NCI-H345 treated with DMSO at 0.1 percent for 48 hours (cell line): ENCODE measurements around the gene ACE.
A peak's percentile ranks its signal among the peaks of the same experiment; 100 is the strongest.

Experiments
- DNase-seq: peaks from one replicate; lab custom pipeline; 2025; ENCODE audit not compliant: unreplicated experiment; lab: John Stamatoyannopoulos, UW

Gene ACE

DNA sequence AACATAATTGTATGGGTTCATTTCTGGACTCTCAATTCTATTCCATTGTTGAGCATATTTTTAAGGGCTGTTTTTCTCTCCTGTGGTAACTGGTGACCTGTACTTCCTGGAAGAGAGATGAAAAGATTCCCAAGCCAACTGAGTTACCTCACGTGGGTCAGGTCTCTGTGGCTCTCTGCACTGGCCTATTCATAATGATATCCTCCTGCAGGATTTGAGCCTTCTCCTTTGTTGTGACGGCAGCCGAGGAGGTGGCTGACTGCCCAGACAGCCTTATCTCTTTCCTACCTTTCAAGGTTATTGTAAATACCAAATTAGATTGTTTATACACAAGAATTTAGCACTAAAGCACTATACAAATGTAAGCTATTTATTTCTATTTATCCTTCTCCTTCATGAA, 2.7 kb upstream of the ACE start:
- no peak for DNase-seq

DNA sequence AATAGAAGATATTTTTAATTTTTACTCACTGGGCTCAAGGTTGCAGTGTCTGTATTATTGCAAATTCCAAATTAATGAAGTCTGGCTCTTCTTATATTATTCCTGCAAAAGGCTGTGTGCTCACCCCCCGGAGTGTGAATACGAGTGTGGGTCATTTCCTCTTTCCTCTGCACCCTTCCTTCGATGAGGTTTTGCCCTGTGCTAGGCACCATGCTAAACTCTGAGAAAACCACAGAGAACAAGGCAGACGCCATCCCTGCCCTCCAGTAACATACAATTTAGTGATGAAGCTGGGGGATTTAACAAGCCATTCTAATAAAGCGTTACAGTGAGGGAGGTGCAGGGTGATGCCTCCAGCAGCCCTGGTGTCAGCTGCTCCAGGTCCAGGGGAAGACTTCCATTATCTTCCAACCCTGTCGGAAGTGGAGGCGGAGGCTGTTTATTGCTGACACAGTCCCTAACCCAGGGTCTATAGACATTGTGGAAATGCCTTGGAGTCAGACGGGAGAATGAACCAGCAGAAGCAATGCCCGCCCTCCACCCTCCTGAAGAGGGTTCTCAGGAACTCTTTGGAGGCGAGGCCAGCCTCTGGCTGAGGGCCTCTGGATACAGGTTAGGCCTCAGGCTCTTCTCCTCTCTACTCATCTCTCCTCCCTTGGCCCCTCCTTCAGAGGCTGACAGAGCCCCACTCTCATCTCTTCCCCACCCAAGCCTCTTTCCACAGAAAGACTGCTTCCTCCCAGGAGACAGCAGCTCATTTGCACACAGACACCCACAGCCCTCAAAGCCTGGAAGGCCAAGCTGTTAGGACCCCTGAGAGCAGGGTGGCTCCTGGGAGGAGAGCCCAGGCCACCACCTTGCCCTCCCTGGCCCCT, 2.0 kb upstream of the ACE start:
- DNase-seq, result no peak

DNA sequence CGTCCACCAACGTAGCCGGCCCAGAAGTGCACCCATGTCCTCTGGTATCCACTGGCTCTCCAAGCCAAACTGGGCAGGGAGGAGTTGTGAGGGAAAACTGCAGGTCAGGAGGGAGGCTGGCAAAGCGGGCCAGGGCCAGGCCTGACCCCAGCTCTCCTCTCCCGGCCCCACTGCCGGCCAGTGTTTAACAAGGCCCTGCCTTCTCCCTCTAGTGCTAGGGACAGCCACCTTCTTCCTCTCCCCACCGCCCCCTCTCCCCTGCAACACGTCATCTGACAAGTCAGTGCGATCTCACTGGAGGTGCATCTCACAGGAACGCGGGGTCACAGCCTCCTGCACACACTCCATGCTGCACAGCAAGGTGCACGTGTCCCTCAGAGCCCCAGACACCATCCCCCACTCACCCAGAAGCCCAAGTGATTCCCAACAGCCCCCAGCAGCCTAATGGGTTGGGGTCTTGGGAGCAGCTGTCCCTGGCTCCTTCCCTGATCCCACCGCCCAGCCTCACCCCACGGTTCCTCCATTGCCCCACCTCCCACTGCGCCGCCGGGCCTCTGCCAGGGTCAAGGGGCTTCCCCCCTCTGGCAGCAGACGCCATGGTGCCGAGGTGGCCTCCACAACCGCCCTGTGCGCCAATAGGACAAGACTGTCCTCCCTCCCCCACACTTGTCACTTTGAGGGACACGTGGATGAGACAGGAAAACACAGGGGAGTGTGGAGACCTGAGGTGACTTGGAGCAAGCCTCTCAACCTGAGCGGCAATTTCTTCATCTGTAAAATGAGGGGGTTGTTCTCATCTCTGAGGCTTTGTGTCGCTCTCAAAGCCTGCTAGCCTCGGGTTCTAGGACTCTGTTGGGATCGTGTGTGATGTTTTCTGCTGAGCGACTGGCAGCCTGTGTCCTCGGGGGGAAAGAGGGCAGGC, 1.1 kb upstream of the ACE start:
- no peak for DNase-seq

DNA sequence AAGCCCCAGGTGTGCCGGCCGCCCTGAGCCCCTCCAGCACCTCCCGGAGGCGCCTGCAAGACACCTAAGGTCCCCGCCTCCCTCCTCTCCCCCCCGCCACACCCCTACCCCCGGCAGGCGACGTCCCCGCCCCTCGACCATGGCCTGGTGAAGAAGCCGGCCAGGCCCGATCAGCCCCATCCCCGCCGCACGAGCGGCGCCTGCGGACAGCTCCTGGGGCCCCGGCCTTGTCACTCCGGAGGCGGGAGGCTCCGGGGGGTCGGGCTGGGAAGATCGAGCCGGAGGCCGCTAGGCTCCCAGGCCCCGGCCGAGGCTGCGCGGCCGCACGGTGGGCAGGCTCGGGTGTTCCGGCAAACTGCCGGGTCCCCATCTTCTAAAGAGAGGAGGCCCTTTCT, 405 bp upstream of the ACE start:
- peak; percentile 21 for DNase-seq

DNA sequence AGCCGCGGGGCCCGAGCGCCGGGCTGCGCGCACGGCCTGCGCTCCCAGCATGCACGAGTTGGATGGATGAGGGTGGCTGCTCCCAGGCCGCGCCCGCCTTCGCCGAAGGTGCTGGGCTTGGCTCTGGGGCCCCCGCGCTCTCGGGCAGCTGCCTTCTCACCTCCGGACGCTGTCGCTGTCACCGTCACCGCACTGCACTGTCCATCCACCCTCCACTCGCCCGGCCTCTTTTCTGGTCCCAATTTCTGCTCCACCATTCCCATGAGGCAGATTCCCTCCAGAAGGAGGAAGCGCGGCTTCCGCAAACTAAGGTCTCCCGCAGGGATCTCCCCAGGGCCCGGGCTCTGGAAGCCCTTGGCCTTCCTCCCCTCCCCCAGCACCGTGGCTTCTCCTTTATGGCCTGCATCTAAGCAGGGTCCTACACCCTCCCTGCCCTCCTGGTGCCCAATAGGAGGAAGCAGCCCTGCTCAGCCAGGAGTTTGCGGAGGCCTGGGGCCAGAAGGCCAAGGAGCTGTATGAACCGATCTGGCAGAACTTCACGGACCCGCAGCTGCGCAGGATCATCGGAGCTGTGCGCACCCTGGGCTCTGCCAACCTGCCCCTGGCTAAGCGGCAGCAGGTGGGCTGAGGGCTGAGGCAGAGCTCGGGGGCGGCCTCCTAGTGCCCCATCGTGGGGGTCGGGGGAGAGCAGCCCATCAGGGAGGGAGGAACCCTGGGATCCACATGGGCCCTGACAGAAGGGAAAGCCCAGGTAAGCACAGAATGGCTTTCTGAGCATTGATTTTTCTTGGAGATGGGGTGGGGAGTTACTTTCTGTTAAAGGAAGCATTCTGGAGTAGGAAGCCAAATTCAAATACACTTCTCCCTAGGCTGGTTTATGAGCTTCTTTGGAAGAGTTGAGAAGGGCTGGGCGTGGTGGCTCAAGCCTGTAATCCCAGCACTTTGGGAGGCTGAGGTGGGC, 899 bp downstream of the ACE start:
- DNase-seq, result peak; percentile 63

DNA sequence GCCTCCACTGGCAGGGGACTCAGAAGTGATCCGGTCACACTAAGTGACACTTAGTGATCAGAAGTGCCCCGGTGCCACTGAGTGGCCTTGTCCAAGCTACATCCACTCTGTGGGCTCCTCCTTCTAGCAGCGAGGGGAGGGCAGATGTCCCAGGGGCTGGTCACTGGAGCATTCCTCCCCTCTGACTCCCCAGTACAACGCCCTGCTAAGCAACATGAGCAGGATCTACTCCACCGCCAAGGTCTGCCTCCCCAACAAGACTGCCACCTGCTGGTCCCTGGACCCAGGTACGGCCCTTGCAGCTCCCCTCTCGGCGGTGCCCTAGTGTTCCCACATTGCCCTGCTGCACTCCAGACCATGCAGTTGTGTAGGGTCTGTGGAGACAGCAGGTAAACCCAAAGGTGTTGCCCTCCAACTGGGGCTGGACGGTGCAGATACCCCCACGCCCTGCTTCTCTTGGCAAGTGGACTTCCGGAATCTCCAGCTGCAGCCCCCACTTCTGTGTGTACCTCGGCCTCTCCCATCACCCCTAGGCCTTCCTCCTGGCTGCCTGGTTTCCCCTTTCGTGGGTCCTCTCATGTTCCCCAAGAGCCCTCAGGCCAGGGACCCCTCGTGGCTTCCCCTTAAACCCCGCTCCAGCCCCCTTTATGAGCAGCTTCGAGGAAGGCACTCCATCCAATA, 2.1 kb downstream of the ACE start:
- DNase-seq, result no peak

DNA sequence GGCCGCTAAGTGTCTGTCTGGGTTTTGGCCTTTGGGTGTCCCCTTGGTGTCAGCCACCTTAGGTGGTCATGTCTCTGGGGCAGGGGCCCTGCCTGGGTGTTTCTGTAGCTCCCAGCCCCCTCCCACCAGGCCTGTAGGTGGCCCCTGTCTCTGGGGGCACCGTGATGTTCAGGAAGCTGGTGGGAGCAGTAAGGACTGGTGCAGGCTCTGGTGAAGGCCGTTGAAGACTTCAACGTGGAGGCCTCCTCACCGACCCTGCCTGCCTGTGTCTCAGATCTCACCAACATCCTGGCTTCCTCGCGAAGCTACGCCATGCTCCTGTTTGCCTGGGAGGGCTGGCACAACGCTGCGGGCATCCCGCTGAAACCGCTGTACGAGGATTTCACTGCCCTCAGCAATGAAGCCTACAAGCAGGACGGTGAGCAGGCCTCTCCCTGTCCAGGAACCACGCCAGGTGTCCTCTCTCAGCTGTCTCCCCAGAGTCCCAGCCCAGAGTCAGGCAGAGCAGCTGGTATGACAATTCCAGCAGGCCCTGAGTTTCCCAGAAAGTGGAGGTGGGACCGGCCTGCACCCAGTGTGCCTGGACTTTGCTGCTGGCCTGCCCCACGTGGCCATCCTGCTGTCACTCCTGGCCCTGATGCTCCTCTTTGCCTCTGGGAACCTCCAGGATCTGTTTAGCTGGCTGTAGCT, 2.8 kb downstream of the ACE start:
- no peak for DNase-seq

DNA sequence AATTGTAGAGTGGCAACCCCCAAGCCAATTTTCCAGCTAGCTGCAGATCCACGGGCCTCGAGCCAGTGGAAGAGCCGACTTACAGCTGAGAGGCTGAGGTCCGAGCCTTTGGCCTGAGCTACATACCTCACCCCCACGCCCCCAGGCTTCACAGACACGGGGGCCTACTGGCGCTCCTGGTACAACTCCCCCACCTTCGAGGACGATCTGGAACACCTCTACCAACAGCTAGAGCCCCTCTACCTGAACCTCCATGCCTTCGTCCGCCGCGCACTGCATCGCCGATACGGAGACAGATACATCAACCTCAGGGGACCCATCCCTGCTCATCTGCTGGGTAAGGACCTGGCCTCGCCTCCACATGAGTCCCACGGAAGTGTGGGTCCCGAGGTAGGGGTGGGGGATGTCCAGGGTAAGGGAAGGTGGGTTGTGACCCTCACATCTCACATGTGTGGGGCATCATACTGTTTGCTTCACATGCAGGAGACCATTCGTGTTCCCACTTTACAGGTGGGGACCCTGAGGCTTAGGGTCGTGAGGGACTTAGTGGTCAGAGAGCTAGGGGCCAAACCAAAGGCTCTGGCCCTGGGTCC, 3.4 kb downstream of the ACE start:
- no peak for DNase-seq

DNA sequence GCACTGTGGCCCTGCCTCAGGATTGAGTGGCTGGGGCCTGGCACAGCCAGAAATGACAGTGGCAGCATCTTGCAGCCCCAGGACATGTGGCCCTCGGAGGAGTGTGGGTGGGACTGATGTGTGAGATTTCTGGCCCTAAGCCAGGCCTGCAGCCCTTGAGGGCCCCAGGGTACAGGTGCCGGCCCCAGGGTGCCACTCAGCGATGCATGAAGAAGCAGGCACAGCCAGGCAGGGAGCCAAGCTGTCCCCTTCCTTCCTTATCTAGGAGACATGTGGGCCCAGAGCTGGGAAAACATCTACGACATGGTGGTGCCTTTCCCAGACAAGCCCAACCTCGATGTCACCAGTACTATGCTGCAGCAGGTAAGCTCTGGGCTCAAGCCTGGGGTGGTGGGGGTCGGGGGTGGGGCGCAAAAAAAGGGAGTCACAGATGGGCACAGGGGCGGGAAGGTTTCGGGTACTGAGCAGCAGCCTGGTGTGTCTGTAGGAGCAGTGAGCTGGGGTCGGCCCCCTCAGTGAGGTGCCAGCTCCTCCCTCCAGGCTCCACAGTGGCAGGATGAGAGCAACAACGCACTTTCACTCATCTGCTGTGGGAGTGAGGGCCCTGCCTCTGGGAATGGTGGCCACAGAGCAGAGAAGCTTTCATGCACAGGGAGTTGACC, 4.1 kb downstream of the ACE start:
- peak; percentile 99 for DNase-seq

DNA sequence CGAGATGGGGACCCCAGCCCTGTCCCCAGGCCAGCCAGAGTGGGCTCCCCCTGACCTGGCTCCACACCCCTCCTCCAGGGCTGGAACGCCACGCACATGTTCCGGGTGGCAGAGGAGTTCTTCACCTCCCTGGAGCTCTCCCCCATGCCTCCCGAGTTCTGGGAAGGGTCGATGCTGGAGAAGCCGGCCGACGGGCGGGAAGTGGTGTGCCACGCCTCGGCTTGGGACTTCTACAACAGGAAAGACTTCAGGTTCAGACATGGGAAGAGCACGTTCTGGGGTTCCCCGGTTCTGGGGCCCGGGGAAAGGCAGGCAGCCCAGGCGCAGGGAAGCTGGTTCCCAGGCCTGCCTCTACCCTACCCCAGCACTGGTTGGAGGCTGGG, 4.6 kb downstream of the ACE start:
- DNase-seq, result no peak

DNA sequence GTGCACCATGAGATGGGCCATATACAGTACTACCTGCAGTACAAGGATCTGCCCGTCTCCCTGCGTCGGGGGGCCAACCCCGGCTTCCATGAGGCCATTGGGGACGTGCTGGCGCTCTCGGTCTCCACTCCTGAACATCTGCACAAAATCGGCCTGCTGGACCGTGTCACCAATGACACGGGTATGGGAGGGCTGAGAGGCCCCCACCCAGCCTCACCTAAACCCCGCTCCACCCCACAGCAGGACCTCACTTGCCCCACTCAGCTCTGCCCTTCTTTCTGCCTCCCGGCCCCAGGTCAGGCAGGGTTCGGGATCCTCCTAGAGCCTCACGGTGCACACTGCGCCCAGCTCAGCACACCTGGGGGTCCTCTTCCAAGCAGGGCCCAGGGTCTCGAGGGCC, 5.6 kb downstream of the ACE start:
- DNase-seq, result no peak

DNA sequence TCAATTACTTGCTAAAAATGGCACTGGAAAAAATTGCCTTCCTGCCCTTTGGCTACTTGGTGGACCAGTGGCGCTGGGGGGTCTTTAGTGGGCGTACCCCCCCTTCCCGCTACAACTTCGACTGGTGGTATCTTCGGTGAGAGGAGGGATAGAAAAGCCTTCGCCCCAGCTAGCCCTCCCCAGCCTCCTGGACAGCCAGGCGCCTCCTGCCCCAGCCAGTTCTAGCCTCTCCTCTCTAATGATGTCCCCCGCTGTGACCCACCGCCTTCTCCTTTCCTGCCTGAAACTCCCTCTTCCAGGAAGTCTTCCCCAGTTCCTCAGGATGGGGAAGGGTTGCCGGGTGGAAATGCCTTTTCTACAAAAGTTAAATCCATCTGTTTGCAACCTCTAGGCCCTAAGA, 6.2 kb downstream of the ACE start:
- no peak for DNase-seq

DNA sequence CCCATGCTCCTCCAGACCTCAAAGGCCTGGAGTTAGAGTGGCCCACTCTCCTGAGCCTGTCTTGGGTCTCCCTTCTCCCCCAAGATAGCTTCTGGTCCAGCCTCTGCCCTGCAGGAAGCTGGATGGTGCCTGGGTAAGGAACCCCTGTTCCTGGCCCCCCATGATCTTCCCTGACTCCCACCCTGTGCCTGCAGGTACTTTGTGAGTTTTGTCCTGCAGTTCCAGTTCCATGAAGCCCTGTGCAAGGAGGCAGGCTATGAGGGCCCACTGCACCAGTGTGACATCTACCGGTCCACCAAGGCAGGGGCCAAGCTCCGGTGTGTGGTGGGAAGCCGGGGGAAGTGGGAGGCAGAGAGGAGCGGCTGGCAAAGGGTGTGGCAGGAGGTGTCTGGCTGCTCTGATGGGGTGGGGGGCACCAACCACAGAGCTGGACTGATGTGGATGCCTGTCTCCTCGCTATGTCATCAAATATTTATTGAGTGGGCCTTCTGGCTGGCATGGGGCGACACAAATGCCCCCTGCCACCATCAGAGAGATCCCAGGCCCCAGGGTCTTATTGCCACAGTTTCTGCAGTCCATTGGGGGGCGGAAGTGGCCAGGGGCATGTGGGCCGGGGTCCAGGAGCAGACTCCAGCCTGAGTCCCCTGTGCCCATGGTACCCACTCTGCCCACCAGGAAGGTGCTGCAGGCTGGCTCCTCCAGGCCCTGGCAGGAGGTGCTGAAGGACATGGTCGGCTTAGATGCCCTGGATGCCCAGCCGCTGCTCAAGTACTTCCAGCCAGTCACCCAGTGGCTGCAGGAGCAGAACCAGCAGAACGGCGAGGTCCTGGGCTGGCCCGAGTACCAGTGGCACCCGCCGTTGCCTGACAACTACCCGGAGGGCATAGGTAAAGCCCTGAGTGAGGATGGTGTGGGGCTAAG, 7.1 kb downstream of the ACE start:
- no peak for DNase-seq

DNA sequence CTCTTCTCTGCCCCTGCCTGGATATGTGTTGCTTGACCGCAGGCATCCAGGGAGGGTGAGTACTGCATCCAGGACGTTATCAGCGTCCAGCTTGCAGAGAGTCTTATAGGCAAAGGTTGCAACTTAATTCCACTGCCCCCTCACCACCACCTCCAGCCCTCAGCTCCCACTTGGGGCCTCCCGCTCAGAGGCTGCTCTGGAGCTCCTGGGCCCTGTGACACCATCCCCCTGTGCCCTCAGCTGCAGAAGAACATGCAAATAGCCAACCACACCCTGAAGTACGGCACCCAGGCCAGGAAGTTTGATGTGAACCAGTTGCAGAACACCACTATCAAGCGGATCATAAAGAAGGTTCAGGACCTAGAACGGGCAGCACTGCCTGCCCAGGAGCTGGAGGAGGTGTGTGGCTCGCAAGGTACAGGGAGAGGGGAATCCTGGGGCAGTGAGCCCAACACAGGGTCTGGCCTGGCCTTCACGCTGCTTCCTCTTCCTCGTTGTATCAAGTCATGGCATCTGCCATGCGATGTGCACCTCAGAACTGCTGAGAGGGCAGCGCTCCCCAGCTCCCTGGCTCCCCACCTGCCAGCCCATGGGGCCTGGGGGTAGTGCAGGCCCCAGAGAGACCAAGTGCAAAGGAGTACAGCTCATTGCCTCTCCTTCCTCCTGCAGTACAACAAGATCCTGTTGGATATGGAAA, 9.6 kb downstream of the ACE start:
- DNase-seq, result no peak

DNA sequence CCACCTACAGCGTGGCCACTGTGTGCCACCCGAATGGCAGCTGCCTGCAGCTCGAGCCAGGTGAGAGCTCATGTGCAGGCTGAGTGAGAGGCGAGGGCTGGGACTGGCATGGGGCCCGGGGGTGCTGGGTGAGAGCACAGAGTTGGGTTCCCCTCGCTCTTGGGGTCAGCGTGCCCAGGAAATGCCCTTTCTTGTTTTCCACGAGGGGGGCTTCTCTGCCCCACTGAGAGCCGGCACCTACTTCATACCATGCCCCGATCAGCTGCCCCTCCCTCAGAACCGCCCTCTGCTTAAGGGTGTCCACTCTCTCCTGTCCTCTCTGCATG, 10.1 kb downstream of the ACE start:
- DNase-seq, result no peak

DNA sequence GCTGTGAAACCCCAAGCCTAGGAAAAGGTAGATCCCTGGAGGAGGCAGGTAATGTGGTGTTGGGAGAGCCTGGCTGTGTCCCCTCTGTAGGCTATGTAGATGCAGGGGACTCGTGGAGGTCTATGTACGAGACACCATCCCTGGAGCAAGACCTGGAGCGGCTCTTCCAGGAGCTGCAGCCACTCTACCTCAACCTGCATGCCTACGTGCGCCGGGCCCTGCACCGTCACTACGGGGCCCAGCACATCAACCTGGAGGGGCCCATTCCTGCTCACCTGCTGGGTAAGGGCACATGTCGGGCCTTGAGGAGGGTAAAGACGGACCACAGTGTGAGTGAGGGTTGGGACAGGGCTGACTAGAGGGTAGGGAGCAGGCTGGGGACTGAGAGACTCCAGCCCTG, 12.0 kb downstream of the ACE start:
- no peak for DNase-seq

DNA sequence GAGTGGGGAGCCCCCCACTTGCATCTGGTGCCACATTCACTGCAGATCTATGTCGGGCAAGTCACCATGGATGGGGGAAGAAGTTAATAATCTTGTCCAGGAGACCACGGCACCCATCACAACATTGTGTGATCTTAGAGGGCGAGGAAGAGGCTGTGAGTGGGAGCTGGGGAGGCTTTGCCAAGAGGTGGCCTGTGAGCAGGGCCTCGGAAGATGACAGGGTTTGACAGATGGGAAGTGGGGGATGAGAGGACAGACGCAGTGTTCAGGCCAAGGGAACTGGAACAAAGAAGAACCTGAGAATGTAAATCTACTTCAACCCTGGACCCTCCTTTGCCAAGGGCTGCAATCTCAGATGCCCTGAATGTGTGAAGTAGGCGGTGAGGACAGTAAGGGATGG, 12.4 kb downstream of the ACE start:
- no peak for DNase-seq

DNA sequence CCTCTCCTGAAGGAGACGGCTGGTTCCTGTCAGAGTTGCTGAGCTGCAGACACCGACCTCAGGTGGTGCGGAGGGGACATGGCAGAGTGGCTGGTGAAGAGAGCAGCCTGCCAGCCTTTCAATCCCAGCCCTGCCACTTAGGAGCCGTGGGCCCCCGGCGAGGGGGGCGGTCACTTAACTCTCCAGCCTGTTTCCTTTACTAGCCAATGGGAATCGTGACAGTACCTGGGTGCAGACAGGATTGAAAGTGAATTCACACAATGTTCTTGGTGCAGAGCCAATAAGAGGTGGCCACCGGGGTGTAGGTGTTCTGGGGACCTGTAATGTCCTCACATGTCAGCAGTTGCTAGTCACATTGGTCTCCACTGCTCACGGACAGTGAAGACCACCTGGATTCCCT, 13.5 kb downstream of the ACE start:
- DNase-seq, result no peak
